Smooth muscle cell (in vitro differentiated cells): ENCODE measurements around the gene COL4A2. TPM values are rescaled to one million over a fixed set of nuclear protein-coding genes. Genes with fewer than 3 reads are reported as not detected.

Source experiments
- DNase-seq: peaks from one replicate; lab custom pipeline; 2025; ENCODE audit not compliant: unreplicated experiment; lab: John Stamatoyannopoulos, UW
- H2AFZ ChIP-seq: fragments of 200-600 bp; sonication (generic); 2 replicates; pipeline ENCODE4 v1.6.0; 2016; ENCODE audit warnings: antibody characterized with exemption, low read depth, mild to moderate bottlenecking
- H3F3A ChIP-seq: fragments of 200-600 bp; sonication (generic); 2 replicates; pipeline ENCODE4 v1.6.0; 2017; ENCODE audit warnings: antibody characterized with exemption, low read depth
- H3K27ac ChIP-seq: fragments of 200-600 bp; sonication (generic); 2 replicates; pipeline ENCODE4 v1.5.1; 2016; ENCODE audit warnings: low read depth, mild to moderate bottlenecking
- H3K27me3 ChIP-seq: fragments of 200-600 bp; sonication (generic); 2 replicates; pipeline ENCODE4 v1.6.1; 2016; ENCODE audit warnings: low read depth, mild to moderate bottlenecking
- H3K36me3 ChIP-seq: fragments of 200-600 bp; sonication (generic); 2 replicates; pipeline ENCODE4 v1.5.1; 2016; ENCODE audit warnings: low read depth
- H3K4me1 ChIP-seq: fragments of 200-600 bp; sonication (generic); 2 replicates; pipeline ENCODE4 v1.5.1; 2016; ENCODE audit warnings: low read depth
- H3K4me2 ChIP-seq: fragments of 200-600 bp; sonication (generic); 2 replicates; pipeline ENCODE4 v1.6.0; 2016; ENCODE audit warnings: mild to moderate bottlenecking
- H3K4me3 ChIP-seq: fragments of 200-600 bp; sonication (generic); 2 replicates; pipeline ENCODE4 v1.5.1; 2016; ENCODE audit warnings: mild to moderate bottlenecking
- H3K79me2 ChIP-seq: fragments of 200-600 bp; sonication (generic); 2 replicates; pipeline ENCODE4 v1.6.0; 2016; ENCODE audit warnings: low read depth, mild to moderate bottlenecking
- H3K9ac ChIP-seq: fragments of 200-600 bp; sonication (generic); 2 replicates; pipeline ENCODE4 v1.6.0; 2016; ENCODE audit warnings: low read depth
- H3K9me3 ChIP-seq: fragments of 200-600 bp; sonication (generic); replicated peaks from 2 replicates; pipeline ENCODE4 v1.5.1; 2016; ENCODE audit warnings: low read depth
- H4K20me1 ChIP-seq: fragments of 200-600 bp; sonication (generic); 2 replicates; pipeline ENCODE4 v1.6.0; 2016; ENCODE audit warnings: low read depth
- CTCF ChIP-seq: fragments of 200-600 bp; sonication (generic); IDR thresholded peaks from 2 replicates; pipeline ENCODE4 v1.5.1; 2017; ENCODE audit warnings: borderline replicate concordance, mild to moderate bottlenecking, antibody characterized with exemption; ENCODE audit not compliant: insufficient read depth, poor library complexity, severe bottlenecking
- WGBS: methylation state at CpG from one replicate; pipeline ENCODE4 v1.1.7; 2016; ENCODE audit warnings: low lambda C conversion rate; 5-methylcytosine and 5-hydroxymethylcytosine counted together
- polyA plus RNA-seq: library from polyadenylated mRNA; unstranded; fragments of >200 nt; fragmentation: Nextera tagmentation; extraction: Ambion mirVana; gene quantifications from 2 replicates; pipeline ENCODE4 v1.2.1, GENCODE V29; 2016
- total RNA-seq: library from RNA; depleted of rRNA; stranded (reverse); fragments of >200 nt; gene quantifications from 2 replicates; pipeline ENCODE4 v1.2.3, GENCODE V29; 2014

COL4A2 gene
- total RNA-seq (1,456 and 1,535 TPM in 2 replicates), polyA plus RNA-seq (2,012 and 2,786 TPM in 2 replicates)

DNA sequence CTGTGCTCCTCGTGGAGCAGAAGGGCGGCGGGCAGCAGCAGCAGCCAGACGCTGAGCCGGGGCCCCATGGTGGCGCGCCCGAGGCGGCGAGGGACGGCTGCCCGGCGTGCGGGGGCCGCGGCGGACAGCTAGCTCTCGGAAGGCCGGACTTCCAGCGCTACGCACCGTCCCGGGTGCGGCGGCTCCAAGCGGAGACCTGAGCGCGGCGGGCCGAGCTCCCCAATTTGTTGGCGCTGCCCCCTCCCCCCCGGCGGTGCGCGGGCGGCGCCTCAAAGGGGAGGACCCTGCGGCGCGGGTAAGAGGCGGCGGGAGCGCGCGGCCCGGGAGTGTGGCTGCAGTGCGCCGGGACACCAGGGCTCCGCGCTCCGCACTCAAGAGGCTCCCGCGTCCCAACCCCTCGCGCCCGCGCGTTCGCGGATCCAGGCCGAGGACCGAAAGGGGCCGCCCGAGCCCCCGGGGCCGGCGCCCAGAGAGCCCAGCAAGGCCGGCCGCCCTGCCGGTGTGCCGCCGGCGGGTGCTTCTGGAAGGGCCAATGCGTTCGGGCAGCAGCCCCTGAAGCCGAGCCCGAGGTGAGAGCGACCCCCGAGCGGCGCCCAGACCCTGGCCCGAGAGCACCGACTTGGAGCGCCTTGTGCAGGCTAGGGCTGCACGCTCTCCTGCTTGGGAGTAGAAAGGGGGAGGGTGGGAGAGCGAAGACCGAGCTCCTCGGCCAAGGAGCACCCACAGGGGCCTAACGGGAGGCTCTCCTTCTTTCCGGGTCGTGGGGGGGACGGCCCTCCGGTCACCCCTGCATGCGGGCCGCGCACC, at the start of gene COL4A2, which contains the start of gene COL4A1:
Gene COL4A2, plus strand, starts transcription at position 325 of the 807 bp plus-strand sequence. CDS start 620 bp downstream, outside the sequence.
Gene COL4A1, minus strand, starts transcription at position 198 of the 807 bp plus-strand sequence. Its CDS starts 130 bp downstream, at position 68.
- Histone ChIP-seq H3K9me3 (no peaks in the 10 kb centered on the region), H3K36me3 (no peaks in the 10 kb centered on the region), H3F3A (peaks cover 78% of the 10 kb centered on the region), H3K27ac (peak within 1 kb of the TSS; percentile 94), H3K9ac (peak within 1 kb of the TSS; percentile 90), H3K4me1 (peaks cover 53% of the 10 kb centered on the region), H3K4me2 (peak within 1 kb of the TSS; percentile 97), H3K27me3 (no peaks in the 10 kb centered on the region), H3K4me3 (peak within 1 kb of the TSS; percentile 93), H3K79me2 (peaks cover 100% of the 10 kb centered on the region), H4K20me1 (peaks cover 98% of the 10 kb centered on the region), H2AFZ (no peak within 1 kb of the TSS)
- TF ChIP-seq CTCF: no peak
- no peak for DNase-seq
- WGBS: 1% methylated on average over 74 of the region's 96 CpGs

GRCh38 chr13:110257408-110257807, 49.7 kb upstream of the COL4A2 start:
- Histone ChIP-seq H4K20me1 (peaks cover 83% of the 10 kb centered on the region), H3K27me3 (no peaks in the 10 kb centered on the region), H3K4me2 (peak overlapping the region; percentile 30), H3F3A (peaks cover 61% of the 10 kb centered on the region), H3K4me3 (no peak overlapping the region), H3K36me3 (no peaks in the 10 kb centered on the region), H3K27ac (peak overlapping the region; percentile 85), H3K79me2 (peaks cover 79% of the 10 kb centered on the region), H3K4me1 (peaks cover 29% of the 10 kb centered on the region), H3K9me3 (no peaks in the 10 kb centered on the region), H3K9ac (no peak overlapping the region), H2AFZ (no peak overlapping the region)
- 82% methylated on average over 3 of the region's 3 CpGs for WGBS
- TF ChIP-seq CTCF: no peak
- DNase-seq: no peak

DNA sequence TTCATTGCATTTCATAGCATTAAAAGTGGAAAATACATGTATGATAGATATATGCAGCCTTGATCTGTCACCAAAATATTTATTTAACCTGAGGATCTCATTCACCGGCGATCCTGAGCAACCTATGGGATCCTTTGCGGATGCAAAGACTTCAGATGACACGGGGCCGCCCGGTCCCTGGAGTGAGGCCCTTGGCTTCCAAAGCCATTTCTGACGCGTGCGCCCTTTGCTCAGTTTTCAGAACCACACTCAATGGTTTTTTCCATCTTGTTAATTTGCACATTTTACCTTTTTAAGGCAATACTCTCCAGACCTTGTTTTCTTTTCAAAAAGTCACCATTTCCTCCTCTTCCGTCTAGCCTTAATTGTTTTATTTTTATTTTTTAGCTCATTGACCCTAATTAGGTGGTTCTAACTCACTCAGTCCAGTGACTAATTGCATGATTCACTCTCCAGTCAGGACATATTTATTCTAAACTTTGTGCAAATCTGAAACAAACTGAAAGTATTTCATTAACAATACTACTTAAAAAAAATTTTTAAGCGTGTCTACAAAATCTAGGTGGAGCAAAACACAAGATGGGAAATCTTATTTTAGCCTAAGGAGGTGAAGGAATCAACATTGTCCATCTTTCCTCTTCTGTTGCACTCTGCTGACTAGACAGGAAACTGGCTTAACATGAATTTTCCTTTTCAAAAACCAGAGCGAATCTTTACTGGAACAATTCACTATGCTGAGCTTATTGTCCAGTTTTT, 48.0 kb upstream of the COL4A2 start:
- Histone ChIP-seq H4K20me1 (peaks cover 96% of the 10 kb centered on the region), H3K27me3 (no peaks in the 10 kb centered on the region), H3K4me1 (peaks cover 45% of the 10 kb centered on the region), H3K36me3 (no peaks in the 10 kb centered on the region), H3K9ac (no peak overlapping the region), H2AFZ (no peak overlapping the region), H3K27ac (peak overlapping the region; percentile 85), H3K4me3 (no peak overlapping the region), H3K79me2 (peaks cover 91% of the 10 kb centered on the region), H3F3A (peaks cover 61% of the 10 kb centered on the region), H3K9me3 (no peaks in the 10 kb centered on the region), H3K4me2 (peak overlapping the region; percentile 75)
- WGBS: 76% methylated on average over 12 of the region's 12 CpGs
- DNase-seq: no peak
- no peak for TF ChIP-seq CTCF
